Peyer's patch (tissue), 4 donors: ENCODE results near the gene TGFBR1.

Source experiments
- POLR2A ChIP-seq, 2 donors: fragments of 450-650 bp; IDR thresholded peaks; one replicate each; pipeline ENCODE4 v1.5.1; 2017; ENCODE audit warnings: antibody characterized with exemption in 2 of 2, mild to moderate bottlenecking in 2 of 2, moderate library complexity in 2 of 2
- TF ChIP-seq, protein P1 (sequence below), 6 experiments: fragments of 450-650 bp in 4 of 6; fragments of 200-600 bp in 2 of 6; sonication (generic) in 1 of 6; IDR thresholded peaks; one replicate each; pipeline ENCODE4 v1.5.1; 2017 to 2019; ENCODE audit warnings: antibody characterized with exemption in 6 of 6, mild to moderate bottlenecking in 3 of 6, moderate library complexity in 1 of 6

DNA sequence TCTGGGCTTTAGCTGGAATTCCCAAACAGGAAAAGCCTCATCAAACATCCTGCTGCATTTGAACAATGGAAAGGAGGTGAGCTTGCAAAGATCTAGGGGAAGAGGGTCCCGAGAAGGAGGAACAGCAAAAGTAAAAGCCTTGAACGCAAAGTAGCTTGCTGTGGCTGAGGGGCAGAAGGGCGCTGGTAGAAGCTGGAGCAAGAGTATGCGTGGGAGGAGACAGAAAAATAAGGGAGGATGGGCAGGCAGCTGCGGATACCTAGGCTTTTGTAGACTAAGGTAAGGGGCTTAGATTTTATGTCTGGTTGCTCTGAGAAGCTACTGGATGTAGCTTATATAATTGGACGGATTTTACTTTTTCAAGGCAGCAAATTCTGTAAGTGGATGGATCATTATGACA, 21.9 kb upstream of the TGFBR1 start:
- TF ChIP-seq, protein P1, sequence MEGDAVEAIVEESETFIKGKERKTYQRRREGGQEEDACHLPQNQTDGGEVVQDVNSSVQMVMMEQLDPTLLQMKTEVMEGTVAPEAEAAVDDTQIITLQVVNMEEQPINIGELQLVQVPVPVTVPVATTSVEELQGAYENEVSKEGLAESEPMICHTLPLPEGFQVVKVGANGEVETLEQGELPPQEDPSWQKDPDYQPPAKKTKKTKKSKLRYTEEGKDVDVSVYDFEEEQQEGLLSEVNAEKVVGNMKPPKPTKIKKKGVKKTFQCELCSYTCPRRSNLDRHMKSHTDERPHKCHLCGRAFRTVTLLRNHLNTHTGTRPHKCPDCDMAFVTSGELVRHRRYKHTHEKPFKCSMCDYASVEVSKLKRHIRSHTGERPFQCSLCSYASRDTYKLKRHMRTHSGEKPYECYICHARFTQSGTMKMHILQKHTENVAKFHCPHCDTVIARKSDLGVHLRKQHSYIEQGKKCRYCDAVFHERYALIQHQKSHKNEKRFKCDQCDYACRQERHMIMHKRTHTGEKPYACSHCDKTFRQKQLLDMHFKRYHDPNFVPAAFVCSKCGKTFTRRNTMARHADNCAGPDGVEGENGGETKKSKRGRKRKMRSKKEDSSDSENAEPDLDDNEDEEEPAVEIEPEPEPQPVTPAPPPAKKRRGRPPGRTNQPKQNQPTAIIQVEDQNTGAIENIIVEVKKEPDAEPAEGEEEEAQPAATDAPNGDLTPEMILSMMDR (IDR thresholded peaks at IDR 0.05): no peak
- TF ChIP-seq POLR2A (IDR thresholded peaks at IDR 0.05): no peak
